ENCODE data around the gene PIP5K1C.
"Not testable (repeated sequence)": the region's sequence is repeated elsewhere in the genome, so short reads cannot be mapped to it uniquely, and the experiment has no call there.

The PIP5K1C gene

DNA sequence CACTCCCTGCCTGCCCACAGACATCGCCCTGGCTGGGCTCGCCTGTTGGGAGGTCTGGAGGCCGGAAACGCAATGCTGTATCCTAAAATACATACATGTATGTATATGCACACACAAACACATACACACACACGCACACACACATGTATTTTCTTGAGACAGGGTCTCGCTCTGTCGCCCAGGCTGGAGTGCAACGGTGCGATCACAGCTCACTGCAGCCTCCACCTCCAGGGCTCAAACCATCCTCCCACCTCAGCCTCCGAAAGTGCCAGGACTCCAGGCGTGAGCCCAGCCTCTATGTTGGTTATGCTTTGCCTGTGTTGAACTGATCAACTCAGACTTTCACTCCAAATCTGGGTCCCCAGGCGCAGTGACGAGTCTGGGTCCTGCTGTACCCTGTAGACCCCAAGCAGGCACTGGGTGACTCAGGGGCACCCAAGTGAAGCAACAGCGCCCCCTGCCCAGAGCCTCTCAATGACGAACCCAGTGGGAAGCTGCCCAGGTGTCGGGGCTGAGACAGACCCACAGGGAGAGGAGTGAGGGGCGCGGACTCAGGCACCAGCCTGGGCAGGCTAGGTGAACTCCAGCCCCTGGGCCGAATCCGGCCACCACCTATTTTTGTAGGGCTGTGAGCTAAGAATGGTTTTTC is 46.3 kb downstream of the PIP5K1C start:
- no peak for ATAC-seq
- no peak for DNase-seq (ENCODE audit: low spot score in 2 of 2)
- Mint-ChIP-seq H3K27ac (no peak overlapping the region), H3K4me3 (no peak overlapping the region), H3K36me3 (peaks cover 79% of the 10 kb centered on the region), H3K4me1 (no peaks in the 10 kb centered on the region), H3K9me3 (no peaks in the 10 kb centered on the region)

DNA sequence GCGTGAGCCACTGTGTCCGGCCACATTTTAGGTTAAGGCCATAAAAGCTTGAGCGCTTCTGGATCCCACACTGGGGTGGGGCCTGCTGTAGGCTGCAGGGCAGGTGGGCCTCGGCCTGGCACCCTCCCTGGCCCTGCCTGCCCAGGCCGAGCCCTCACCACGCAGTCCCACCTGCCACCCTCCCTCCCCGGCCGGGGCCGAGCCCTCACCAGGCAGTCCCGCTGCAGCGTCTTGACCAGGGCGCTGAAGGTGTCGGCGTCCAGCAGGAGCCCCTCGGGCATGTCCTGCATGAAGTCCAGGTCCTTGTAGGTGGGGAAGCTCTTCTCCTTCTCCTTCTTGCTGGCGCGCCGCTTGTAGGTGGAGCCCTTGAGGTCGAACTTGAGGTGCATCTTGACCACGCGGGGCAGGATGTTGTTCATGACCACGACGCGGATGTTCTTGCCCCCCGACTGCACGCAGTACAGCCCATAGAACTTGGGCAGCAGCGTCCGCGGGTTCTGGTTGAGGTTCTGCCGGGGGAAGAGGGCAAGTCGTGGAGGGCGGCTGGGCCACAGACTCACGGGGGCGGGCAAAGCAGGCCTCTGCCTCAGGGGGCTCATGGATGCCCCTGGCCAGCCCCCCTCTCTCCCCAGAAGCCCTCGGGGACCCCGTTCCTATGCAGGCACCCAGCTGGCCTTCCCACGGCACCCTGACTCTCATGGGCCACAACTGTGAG is 47.0 kb downstream of the PIP5K1C start:
- DNase-seq (ENCODE audit: low spot score in 2 of 2) (no peak), ATAC-seq (no peak)
- no peak overlapping the region for H3K4me3 Mint-ChIP-seq
- H3K9me3 Mint-ChIP-seq, result no peaks in the 10 kb centered on the region
- no peaks in the 10 kb centered on the region for H3K4me1 Mint-ChIP-seq
- no peak overlapping the region for H3K27ac Mint-ChIP-seq
- H3K36me3 Mint-ChIP-seq, result peaks cover 74% of the 10 kb centered on the region

DNA sequence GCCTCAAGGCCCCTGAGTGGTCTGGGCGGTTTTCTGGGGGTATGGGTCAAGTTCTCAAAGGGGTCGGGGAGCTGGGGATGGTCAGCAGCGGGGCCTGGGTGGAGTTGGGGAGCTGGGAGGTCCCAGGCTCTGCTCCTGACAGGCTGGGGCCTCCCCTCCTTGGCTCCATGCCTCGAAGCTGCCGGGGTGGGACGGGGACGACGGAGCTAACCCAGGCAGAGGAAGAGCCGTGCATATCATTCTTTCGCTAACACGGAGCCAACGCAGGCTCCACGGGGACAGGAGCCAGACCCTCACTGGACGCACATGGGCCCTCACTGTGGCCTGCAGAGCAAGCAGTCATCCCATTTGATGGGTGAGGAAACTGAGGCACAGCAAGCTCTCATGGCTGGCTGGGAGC is 47.8 kb downstream of the PIP5K1C start:
- Mint-ChIP-seq H3K9me3 (no peaks in the 10 kb centered on the region), H3K36me3 (peaks cover 73% of the 10 kb centered on the region), H3K4me3 (no peak overlapping the region), H3K27ac (peak overlapping the region; percentile 43), H3K4me1 (no peaks in the 10 kb centered on the region)
- DNase-seq (ENCODE audit: low spot score in 2 of 2), result no peak
- no peak for ATAC-seq

DNA sequence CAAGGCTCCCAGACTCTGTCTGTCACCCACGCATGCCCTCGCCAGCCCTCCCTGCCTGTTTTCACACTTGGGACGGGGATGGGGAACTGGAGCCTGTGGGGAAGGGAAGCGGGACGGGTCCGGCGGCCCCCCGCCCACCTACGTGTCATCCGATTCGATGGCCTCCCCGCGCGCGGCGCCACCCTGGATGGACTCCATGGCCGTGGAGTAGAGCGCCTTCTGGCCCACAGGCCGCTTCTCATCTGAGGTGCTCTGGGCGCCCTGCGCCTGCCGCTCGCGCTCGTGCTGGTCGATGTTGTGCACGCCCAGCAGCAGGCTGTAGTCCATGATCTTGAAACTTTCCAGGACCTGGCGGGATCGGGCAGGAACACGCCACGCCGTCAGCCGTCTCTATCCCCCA is 48.6 kb downstream of the PIP5K1C start:
- ATAC-seq (no peak), DNase-seq (ENCODE audit: low spot score in 2 of 2) (no peak)

DNA sequence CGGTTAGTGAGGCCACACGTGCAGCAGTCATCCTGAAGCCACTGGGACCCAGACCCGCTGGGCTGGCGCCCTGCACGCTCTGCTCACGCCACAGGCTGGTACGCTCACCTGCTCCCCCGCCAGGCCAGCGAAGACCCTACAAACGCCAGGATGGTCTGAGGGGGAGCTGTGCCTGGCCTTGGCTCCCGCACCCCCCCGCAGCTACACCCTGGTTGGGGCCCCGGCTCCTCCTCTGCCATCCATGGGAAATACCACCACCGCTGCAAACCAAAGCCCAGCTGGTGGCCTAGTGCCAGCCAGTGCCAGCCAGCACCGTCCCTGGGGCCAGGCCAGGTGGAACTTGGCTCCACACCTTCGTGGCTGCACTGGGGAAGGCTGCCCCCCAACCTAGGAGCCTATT is 50.4 kb downstream of the PIP5K1C start:
- DNase-seq (ENCODE audit: low spot score in 2 of 2) (no peak), ATAC-seq (no peak)
- Mint-ChIP-seq H3K27ac (no peak overlapping the region), H3K4me3 (no peak overlapping the region), H3K36me3 (peaks cover 65% of the 10 kb centered on the region), H3K9me3 (no peaks in the 10 kb centered on the region), H3K4me1 (no peaks in the 10 kb centered on the region)

More for the DNA sequence above, 48.6 kb downstream of the PIP5K1C start:
- Mint-ChIP-seq H3K36me3 (peaks cover 68% of the 10 kb centered on the region), H3K4me1 (no peaks in the 10 kb centered on the region), H3K27ac (peak overlapping the region; percentile 61), H3K9me3 (no peaks in the 10 kb centered on the region), H3K4me3 (no peak overlapping the region)

DNA sequence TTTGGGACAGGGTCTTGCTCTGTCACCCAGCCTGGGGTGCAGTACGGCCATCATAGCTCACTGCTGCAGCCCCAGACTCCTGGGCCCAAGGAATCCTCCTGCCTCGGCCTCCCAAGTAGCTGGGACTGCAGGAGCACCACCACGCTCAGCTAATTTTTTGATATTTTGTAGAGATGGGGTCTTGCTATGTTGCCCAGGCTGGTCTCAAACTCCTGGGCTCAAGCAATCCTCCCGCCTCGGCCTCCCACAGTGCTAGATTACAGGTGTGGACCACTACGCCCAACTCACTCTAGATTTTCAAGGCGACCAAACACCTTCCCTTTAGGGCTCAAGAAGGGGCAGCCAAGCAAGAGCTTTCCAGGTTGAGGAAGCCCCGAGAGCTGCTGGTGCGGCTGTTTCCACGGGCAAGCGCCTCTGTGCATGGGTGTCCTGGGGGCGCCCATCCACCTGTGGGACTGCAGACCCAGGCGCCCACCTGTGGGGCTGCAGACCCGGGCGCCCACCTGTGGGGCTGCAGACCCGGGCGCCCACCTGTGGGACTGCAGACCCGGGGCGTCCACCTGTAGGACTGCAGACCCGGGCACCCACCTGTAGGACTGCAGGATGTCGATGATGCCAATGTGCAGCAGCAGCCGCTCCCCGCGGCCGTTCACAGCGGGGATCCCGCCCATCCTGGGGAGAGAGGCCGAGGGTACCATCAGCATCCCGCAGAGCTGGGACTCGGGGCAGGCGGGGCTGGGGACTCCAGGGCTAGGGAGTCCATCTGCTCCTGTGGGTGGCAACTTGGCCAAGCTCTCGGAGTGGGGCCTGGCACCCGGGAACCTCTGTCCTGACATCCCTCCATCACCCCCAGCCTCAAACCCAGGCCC is 52.0 kb downstream of the PIP5K1C start:
- peaks cover 50% of the 10 kb centered on the region for H3K36me3 Mint-ChIP-seq
- no peaks in the 10 kb centered on the region for H3K4me1 Mint-ChIP-seq
- no peak overlapping the region for H3K27ac Mint-ChIP-seq
- no peak for DNase-seq (ENCODE audit: low spot score in 2 of 2)
- no peaks in the 10 kb centered on the region for H3K9me3 Mint-ChIP-seq
- ATAC-seq, result no peak
- H3K4me3 Mint-ChIP-seq, result no peak overlapping the region

DNA sequence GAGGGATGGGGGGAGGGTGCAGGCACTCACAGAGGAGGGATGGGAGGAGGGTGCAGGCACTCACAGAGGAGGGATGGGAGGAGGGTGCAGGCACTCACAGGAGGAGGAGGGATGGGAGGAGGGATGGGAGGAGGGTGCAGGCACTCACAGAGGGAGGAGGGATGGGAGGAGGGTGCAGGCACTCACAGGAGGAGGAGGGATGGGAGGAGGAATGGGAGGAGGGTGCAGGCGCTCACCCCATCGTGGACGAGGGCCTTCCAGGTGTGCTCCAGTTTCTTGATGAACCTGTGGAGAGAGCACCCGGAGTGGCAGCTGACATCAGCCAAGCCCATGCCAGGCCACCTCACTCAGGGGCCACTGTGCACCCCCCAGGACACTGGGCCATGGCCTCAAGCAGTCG is 53.2 kb downstream of the PIP5K1C start:
- H3K4me1 Mint-ChIP-seq; H3K27ac Mint-ChIP-seq; ATAC-seq; H3K4me3 Mint-ChIP-seq; DNase-seq (ENCODE audit: low spot score in 2 of 2); H3K9me3 Mint-ChIP-seq: not testable (repeated sequence)
- peaks cover 48% of the 10 kb centered on the region for H3K36me3 Mint-ChIP-seq

DNA sequence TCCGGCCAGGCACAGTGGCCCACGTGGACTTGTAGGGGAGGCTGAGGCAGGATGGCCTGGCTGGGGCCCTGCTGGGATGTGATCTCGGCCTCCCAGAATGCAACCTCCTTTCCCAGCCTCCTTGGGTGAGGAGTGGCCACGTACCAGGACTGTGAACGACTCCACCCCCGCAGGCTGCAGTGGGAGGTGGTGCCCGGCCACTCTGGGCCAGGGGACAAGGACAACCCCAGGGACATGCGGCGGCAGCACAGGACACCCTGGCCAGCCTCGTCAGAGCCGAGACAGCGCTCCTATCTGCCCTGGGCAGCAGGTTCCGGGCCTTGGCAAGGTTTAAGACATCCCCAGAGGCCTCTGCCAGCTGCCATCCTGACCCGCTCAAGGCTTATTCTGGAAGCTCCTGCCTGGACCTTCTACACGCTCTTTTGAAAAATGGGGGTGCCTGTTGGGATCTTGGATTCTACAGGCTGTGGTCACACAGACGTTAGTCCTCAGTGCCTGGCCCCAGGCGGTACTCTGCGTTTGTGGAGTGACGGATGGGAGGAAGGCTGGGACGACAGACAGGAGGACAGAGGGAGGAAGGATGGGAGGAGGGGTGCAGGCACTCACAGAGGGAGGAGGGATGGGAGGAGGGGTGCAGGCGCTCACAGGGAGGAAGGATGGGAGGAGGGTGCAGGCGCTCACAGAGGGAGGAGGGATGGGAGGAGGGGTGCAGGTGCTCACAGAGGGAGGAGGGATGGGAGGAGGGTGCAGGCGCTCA is 53.8 kb downstream of the PIP5K1C start:
- ATAC-seq (no peak), DNase-seq (ENCODE audit: low spot score in 2 of 2) (no peak)
- no peaks in the 10 kb centered on the region for H3K4me1 Mint-ChIP-seq
- H3K4me3 Mint-ChIP-seq, result no peak overlapping the region
- H3K9me3 Mint-ChIP-seq, result no peaks in the 10 kb centered on the region
- no peak overlapping the region for H3K27ac Mint-ChIP-seq
- H3K36me3 Mint-ChIP-seq, result peaks cover 48% of the 10 kb centered on the region

DNA sequence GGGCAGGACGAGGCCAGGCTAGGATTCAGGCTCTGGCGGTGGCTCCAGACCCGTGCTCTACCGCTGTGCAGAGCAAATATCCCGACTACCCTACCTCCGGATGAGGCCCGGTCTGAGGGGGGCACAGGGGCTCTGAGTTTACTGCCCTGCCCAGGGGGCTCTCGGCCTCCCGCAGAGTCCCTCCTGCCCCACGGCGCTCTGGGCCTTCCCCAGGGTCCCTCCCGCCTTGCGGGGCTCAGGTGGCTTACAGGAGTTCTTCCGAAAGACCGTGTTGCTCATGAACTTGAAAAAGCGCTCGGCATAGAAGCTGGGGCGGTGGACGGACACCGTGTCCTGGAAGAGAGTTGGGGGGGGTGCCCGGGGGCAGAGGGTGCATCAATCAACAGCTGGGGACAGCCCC is 54.5 kb downstream of the PIP5K1C start:
- H3K36me3 Mint-ChIP-seq, result peaks cover 47% of the 10 kb centered on the region
- ATAC-seq (no peak), DNase-seq (ENCODE audit: low spot score in 2 of 2) (no peak)
- H3K4me3 Mint-ChIP-seq, result no peak overlapping the region
- H3K27ac Mint-ChIP-seq, result no peak overlapping the region
- H3K9me3 Mint-ChIP-seq, result no peaks in the 10 kb centered on the region
- no peaks in the 10 kb centered on the region for H3K4me1 Mint-ChIP-seq

DNA sequence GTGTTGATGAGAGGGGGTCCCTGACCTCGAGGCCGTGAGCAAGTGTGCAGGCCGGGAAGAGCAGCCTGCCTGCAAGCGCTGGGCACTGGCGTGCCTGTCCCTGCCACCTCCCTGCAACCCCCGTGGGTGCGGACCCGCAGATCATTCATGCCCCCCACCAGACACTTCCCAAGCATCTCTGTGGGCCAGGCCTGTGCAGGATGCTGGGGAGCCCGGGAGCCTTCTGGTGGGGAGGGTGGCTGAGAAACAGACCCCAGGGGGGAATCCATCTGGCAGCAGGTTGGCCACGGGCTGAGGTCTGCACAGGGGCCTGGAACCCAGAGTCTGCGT is 55.2 kb downstream of the PIP5K1C start:
- ATAC-seq (no peak), DNase-seq (ENCODE audit: low spot score in 2 of 2) (no peak)
- Mint-ChIP-seq H3K36me3 (peaks cover 50% of the 10 kb centered on the region), H3K4me3 (no peak overlapping the region), H3K4me1 (no peaks in the 10 kb centered on the region), H3K9me3 (no peaks in the 10 kb centered on the region), H3K27ac (no peak overlapping the region)

DNA sequence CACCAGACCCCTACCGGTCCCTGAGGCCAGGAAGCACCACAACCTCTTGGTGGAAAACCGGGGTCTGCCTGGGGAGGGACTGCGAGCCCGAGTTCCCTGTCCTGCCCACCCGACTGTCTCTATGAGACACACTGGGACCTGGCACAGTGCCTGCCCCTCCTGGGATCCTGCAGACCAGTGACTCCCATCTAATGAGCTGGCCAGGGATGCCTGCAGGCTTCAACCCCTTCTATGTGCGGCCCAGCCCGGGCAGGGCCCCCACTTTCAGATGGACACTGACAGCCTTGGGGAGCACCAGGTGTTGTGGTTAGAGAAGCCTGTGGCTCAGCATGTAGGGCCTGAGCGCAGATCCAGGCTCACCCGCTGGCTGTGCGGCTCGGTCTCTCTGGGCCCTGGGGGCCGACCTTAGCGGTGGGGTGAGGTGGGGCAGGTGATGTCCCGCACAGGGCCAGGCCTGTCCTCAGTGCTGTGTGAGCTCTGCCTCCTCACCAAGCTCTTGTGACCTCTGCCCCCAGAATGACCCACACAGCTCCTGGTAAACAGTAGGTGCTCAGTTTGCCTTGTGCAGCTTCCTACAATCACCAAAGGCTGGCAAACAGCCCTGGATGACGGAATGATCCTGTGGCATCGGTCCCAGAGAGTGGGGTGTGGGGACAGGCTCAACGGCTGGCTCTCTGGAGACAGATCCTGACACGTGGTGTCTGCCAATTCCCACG is 55.8 kb downstream of the PIP5K1C start:
- Mint-ChIP-seq H3K4me1 (no peaks in the 10 kb centered on the region), H3K4me3 (no peak overlapping the region), H3K27ac (no peak overlapping the region), H3K36me3 (peaks cover 56% of the 10 kb centered on the region), H3K9me3 (no peaks in the 10 kb centered on the region)
- DNase-seq (ENCODE audit: low spot score in 2 of 2), result no peak
- no peak for ATAC-seq

DNA sequence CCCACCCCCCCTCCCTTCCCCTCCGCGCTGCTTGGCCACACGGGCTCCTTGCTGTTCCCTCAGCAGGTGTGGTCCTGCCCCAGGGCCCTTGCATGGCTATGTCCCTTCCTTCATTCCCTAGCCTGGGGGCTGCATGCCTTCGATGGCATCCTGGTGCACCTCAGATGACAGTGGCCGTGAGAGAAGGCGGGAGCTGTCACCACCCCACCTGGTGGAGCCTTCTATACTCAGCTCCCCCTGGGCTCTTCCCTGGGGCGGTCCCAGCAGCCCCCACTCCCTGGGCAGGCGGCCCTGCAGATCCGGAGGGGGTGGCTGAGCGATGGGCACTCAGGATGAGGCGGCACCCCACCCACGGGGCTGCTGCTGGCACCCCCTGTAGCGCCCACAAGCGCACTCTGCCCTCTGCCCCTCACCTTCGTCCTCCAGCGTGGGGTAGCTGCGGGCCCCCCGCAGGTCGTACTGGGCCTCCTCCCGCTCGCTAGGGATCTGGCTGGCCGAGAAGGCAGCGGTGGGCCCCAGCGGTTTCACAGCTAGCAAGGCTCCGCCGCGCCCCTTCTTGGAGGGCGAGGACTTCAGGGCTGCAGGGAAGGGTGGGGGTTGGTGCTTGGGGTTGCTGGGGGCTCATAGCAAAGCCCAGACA is 56.5 kb downstream of the PIP5K1C start:
- Mint-ChIP-seq H3K36me3 (peaks cover 63% of the 10 kb centered on the region), H3K4me3 (no peak overlapping the region), H3K4me1 (no peaks in the 10 kb centered on the region), H3K27ac (no peak overlapping the region), H3K9me3 (no peaks in the 10 kb centered on the region)
- ATAC-seq, result no peak
- DNase-seq (ENCODE audit: low spot score in 2 of 2), result no peak

DNA sequence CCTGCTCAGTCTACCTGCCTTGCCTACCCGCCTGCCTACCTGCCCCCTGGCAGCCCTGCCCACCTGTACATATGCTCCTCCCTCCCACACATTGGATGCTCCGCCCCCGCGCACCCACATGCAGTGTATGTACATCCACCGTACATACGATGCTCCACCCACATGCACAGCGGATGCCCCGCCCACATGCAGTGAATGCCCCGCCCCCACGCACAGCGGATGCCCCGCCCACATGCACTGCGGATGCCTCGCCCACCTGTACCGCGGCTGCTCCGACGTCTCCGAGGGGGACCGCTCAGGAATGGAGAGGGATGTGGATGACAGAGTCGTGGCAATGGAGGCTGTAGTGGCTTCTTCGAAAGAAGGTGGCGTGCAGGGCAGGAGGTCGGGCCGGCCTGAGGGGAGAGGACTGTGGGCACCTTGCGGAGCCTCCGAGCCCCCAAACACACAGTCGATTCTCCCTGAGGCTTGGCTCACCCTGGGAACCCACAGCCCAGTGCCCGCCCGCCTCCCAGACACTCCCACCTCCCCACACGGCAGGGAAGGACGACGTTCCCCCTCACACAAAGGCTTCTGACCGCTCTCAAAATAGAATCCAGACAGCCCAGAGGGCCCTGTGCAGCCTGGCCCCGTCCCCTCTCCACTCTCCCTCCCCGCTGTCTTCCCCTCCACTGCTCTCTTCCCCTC is 57.1 kb downstream of the PIP5K1C start:
- DNase-seq (ENCODE audit: low spot score in 2 of 2) (peak in 1 of 2 donors; percentile 39), ATAC-seq (peak; percentile 19)
- Mint-ChIP-seq H3K36me3 (peaks cover 67% of the 10 kb centered on the region), H3K4me3 (no peak overlapping the region), H3K9me3 (no peaks in the 10 kb centered on the region), H3K4me1 (no peaks in the 10 kb centered on the region), H3K27ac (no peak overlapping the region)

DNA sequence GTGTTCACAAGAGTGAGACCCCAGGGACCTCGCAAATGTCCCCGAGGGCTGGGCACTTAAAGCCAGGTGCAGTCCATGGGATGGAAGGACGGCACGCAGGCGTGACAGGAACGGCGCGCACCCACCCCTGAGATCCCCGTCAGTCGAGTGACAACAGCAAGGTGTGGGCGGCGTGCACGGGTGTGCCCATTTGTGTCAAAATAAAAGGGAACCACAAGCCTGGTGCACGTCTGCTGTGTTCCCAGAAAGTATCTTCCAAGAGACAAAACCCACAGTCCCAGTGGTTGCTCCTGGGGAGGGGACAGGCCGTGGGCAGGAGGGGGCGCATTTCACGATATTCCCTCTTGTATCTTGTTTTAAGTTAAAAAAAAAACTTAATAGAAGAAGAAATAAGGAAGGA is 58.0 kb downstream of the PIP5K1C start:
- ATAC-seq (no peak), DNase-seq (ENCODE audit: low spot score in 2 of 2) (no peak)
- Mint-ChIP-seq H3K36me3 (peaks cover 64% of the 10 kb centered on the region), H3K9me3 (no peaks in the 10 kb centered on the region), H3K4me1 (no peaks in the 10 kb centered on the region), H3K4me3 (no peak overlapping the region), H3K27ac (no peak overlapping the region)

Measured in stimulated activated effector memory CD8-positive, alpha-beta T cell treated with anti-CD3 and anti-CD28 coated beads, Interleukin-12 subunit alpha, Interleukin-12 subunit beta, amount 100 ng/mL, for 72 hours (primary cell).